SK-N-DZ (cell line): ENCODE results near the gene TPCN2.

Experiments
- DNase-seq: peaks from one replicate; pipeline ENCODE4 v3.0.0-alpha.2; 2015; ENCODE audit warnings: low spot score

TPCN2 gene

GRCh38 chr11:69111624-69112542, 63.2 kb downstream of the TPCN2 start:
- no peak for DNase-seq

DNA sequence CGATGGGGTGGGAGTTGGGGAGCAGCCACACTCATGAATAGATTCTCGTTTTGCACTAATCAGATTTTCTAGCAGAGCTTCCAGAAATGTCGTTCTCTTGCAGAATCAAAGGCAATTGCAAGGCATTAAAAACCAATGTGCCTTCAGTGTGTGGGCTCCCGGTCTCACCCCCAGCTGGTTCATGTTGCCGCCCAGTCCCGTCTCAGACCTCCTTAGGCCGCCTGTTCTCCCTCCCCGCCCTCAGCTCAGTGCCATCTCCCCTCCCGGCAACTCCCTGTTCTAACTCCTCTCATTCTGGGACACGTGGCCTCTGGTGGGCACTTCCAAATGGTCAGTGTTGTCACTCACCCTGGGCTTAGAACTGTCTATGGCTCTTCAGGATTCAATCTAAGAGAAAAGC, 64.5 kb downstream of the TPCN2 start:
- DNase-seq: no peak

- DNase-seq: no peak
Observed at GRCh38 chr11:69113646-69114340, 65.1 kb downstream of the TPCN2 start.

GRCh38 chr11:69114362-69114761, 65.6 kb downstream of the TPCN2 start:
- DNase-seq: no peak

DNA sequence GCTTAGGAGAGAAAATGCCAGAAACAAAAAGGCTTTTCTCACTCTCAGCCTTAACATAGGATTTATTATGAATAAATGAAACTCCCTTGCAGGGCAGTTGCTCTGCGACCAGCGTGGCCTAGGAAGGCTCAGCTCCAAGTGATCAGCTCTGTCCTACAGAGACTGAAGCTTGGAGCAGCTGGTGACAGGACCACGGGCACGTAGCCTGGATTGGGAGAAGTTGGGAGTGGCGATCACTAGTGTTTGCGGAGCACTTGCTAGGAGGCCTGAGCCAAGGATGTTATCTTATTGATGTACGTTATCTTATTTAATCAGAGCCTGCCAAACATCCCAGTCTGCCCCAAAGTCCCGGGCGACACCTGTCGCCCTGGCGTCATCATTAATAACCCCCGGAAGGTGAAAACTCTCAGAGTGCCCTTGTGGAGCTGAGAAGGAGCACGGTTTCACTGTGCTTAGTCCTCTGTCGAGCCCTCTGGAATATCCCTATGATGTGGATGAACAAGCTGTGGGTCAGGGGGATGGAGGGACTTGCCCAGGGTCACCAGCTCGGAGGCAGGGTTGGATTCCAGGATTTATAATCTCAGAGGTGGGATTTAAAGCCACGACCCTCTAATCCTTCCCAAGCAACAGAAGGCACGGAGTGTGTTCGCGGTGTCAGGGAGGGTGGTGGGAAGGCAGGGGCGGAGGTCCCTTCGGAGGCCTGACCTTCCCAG, 66.2 kb downstream of the TPCN2 start:
- DNase-seq: peak; percentile 58

- DNase-seq: no peak
Observed at GRCh38 chr11:69115586-69116560, 67.1 kb downstream of the TPCN2 start.

DNA sequence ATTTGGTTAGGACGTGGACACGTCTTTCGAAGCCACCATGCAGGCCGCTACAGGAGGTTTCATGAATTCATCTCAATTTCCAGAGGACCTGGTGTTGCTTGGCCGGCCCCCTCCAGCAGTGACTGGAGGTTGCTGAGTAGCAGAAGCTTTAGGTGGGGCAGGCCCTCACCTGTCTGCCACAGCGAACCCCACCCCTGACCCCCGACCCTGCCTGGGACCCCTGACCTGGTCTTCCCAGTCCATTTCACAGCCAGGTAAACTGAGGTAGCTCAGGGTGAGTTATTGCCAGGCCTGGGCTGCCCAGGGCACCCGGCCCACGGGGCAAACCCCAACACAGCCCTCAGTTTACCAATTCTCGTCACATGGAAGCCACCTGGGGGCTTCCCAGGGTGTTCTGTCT, 67.9 kb downstream of the TPCN2 start:
- no peak for DNase-seq

GRCh38 chr11:69119190-69119589, 70.5 kb downstream of the TPCN2 start:
- DNase-seq: no peak

DNA sequence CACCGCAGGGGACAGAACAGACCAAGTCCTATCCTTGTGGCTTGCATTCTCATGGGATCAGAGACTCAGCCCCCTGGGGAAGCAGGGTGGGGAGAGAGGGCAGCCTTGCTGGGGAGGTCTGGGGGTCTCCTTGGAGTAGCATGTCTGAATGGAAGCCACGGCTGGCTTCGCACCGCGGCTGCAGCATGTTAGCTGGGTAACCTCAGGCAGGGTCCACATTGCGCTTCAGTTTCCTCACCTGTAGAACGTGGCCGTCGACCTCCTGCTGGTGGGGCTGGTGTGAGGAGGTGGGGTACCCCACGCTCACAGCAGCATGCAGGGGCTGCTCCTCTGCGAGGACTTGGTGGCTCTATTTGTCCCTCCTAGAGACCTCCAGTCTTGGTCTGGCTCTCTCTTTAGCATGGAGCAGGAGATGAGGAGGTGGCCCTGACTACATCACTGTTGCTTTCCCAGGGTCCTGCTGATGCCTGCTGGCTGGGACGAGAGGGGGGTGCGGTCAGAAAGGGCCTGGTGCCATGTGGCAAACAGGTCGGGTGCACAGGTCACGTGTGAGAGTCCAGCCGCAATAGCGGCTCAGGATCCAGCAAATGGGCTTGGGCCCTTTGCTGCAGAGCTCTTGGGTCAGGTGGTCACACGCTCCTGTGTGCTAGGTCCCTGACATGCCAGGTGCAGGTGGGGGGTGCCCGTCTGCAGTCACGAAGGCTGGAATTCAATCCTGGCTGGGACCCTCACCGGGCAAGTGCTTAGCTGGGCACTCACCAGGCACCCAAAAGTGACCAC, 71.6 kb downstream of the TPCN2 start:
- no peak for DNase-seq

GRCh38 chr11:69121021-69121420, 72.3 kb downstream of the TPCN2 start:
- no peak for DNase-seq

DNA sequence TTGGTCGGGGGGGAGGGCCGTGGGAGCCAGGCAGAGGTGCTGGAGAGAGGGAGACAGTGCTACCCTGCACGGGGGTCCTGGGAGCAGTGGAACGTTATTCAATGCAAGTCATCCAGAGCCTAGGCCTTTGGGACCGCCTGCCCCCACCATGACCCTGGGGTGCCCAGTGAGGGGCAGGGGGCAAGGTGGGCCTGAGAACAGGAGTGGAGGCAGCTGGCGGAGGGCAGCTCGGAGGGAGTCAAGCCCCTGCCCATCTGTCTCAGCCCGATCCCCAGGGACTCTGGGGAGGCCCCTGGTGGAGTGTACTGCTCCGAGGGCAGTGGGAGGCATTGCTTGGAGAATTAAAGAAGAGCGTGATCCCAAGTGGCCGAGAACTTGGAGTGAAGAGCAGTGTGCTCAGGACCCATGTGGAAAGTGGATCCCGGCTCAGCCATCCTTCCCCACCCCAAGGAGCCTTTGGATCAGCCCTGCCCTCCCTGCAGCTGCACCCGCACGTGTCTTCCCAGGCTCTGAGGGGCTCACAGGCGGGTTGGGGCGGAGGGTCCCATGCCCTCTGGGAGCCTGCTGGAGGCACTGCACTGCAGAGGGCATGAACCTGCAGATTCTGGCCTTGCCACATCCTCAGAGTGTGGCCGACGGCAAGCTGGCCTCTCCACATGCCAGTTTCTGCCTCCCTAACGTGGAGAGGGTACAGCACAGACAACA, 73.0 kb downstream of the TPCN2 start:
- no peak for DNase-seq

GRCh38 chr11:69122326-69122629, 73.5 kb downstream of the TPCN2 start:
- DNase-seq: no peak

DNA sequence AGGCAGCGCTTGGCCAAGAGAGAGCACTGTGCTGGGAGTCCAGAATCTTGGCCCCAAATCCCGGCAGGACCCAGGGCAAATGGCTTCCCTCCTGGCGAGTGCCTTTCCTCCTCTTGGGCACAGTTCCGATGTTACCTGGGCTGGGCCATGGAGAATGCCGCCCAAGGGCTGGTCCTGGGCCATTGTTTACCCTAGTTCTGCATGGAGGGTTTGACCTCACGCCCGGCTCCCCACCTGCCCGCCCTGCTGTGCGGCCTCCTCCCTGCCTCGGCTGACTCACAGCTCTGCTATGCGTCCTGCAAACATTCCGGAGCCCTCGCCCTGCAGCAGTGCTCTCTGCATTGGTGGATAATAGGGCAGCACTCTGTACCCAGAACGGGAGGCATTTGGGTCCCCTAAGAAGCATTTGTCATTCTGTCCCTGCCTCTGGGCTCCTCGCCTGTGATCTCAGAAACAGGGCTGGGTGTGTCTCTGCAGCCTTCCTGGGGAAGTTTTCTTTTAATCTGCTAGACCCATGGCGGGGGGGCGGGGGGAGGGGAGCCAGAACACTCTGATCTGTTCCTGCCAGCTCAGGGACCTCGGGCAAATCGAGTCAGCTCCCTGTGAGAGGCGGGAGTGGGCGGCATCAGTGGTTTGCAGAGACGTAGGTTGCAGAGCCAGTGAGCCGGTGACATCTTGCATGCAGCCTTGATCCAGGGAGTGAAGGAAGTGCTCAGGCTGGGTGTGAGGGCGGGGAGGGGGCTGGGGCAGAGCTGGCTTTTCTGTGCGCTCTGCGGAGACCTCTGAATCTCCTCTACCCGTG, 74.1 kb downstream of the TPCN2 start:
- peak; percentile 62 for DNase-seq

DNA sequence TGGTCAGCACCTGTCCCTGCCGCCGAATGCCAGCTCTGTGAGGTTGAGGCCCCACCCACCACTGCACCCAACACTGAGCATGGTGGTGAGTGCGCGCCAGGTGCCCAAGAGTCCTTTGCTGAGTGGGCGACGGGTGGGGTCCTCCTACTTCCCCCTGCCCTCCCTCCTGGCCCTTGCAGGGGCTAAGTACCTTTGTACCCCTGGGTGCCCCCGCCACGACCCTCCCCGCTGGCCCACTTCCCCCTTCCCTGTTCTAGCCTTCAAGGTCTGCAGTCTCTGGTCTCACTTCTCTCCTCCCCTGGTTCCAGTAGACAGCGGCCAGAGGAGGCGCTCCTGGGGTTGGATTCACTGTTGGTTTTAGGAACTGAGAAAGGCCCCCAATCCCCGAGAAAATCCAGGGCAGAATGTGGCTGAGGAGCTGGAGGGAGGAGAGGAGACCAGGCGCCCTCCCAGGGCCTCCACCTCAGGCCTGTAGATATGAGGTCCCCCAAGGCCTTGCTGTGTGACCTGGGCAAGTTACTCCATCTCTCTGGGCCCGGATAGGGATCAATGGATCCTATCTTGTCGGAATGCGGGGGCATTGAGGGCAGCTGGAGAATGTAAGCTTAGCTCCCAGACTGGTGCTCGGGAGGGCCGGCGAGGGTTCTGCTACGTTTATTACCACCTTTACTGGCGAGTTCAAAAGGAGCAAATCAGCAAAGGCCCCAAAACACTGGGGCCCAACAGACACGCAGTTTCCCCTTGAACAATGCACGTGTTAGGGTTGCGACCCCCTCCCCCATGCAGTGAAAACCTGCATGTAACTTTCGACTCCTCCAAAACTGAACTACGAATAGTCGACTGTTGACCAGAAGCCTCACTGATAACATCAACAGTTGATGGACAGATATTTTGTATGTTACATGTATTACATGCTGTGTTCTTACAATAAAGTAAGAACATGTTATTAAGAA, 75.1 kb downstream of the TPCN2 start:
- DNase-seq: no peak

DNA sequence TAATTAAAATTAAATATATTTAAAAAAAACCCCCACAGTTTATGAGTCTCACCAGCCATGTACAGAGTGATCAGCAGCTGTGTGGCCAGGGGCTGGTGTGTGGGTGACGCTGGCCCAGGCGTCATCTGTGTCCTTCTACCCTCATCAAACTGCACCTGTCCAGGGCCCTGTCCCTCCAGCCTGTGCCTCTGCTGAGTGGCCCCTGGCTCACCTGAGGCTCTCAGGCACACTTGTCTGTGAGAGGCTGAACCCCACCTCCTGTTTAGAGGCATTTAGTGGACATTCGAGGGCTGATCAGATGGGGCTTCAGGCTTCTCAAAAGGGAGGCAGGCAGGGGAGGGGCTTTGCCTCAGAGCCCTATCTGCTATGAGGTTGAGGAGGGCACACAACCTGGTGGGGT, 77.1 kb downstream of the TPCN2 start:
- no peak for DNase-seq

DNA sequence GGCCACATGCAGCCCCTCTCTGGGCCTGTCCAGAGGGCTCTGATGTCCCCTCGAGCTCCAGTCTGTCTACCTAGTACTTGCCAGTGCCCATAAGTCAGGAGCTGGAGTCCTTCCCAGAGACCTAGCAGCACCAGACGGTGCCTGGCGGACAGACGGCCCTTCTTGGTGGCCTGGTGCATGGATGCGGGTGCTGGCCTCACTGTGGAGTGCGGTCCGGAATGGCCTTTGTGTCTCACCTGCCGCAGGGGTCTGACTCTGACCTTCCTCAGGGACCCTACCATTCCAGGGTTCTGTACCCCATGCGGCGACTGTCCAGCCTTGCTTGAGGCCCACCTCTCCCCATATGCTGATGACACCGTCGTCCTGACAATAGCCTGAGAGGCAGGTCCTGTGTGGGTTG, 77.6 kb downstream of the TPCN2 start:
- no peak for DNase-seq

DNA sequence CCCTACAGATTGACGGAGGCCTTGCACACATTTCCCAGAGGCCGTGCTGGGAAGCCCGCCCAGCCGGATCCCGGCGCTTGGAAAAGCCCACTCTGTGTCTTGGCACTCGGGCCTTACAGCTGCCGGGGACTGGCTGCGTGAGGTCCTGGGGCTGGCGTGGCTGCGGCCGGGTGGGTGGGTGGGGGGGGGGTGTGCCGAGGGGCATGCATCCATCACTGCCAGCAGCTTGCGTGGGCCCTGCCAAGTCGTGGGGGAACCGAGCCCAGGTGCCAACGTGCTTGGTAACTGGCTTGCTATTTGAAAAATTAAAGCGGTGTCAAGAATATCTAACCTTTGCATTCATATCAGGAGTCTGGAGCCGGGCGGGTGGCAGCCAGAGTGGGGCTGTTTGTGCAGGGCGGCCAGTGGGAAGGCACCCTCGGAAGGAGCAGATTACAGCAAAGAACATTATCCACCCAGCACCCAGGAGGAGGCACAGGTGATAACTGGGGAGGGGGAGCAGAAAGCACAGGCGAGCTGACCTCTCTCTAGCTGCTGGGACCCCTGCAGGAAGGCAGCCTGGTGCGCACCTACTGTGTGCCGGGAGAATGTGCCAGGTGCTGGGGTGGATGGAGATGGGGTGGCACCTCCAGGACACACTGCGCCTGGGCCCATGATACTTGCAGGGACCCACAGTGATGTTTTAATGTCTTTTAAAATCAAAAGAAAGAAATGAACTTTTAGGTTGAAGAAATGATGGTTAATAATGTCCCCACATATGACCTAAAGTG, 78.5 kb downstream of the TPCN2 start:
- DNase-seq: no peak
